ENCODE data around the gene TNFRSF8. TPM values are rescaled to one million over a fixed set of nuclear protein-coding genes. Genes with fewer than 3 reads are reported as not detected.

The TNFRSF8 gene
- total and polyA plus RNA-seq, 9 of the 15 experiments (the other 6 are each of a cell fraction or from before 2014, with no cell fraction given): 3.5 to 38.4 (median 17.1) TPM

GRCh38 chr1:12075195-12076114 is 12.4 kb downstream of the TNFRSF8 start (continued):
- no peak for TF ChIP-seq FOXJ3 (CRISPR knock-in tag; IDR thresholded peaks at IDR 0.05)
- TF ChIP-seq, protein P1, sequence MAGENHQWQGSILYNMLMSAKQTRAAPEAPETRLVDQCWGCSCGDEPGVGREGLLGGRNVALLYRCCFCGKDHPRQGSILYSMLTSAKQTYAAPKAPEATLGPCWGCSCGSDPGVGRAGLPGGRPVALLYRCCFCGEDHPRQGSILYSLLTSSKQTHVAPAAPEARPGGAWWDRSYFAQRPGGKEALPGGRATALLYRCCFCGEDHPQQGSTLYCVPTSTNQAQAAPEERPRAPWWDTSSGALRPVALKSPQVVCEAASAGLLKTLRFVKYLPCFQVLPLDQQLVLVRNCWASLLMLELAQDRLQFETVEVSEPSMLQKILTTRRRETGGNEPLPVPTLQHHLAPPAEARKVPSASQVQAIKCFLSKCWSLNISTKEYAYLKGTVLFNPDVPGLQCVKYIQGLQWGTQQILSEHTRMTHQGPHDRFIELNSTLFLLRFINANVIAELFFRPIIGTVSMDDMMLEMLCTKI (IDR thresholded peaks at IDR 0.05; ENCODE audit: partially characterized antibody): no peak
- TF ChIP-seq RERE (CRISPR knock-in tag; IDR thresholded peaks at IDR 0.05; ENCODE audit: borderline replicate concordance): no peak
- peak; percentile 99 for TF ChIP-seq SMAD4 (CRISPR knock-in tag; conservative IDR thresholded peaks at IDR 0.05)
- TF ChIP-seq ILK (tag; IDR thresholded peaks at IDR 0.05; ENCODE audit: borderline replicate concordance, low read depth): peak; percentile 91
- peak; percentile 78; the same call in 1 of the 2 replicates for TF ChIP-seq STAT5B (CRISPR knock-in tag; IDR thresholded peaks at IDR 0.05)
- TF ChIP-seq SAFB (IDR thresholded peaks at IDR 0.05; ENCODE audit: borderline replicate concordance, low read depth, low read length): no peak
- TF ChIP-seq RBM39 (optimal IDR thresholded peaks at IDR 0.05; ENCODE audit: low read depth, low read length): no peak
- TF ChIP-seq EHMT2 (IDR thresholded peaks at IDR 0.05): no peak; the same call in 1 of the 2 replicates
- TF ChIP-seq SREBF1 (IDR thresholded peaks at IDR 0.05; ENCODE audit: borderline replicate concordance, low read depth, low read length): no peak
- no peak for TF ChIP-seq SIN3B (IDR thresholded peaks at IDR 0.05; ENCODE audit: low read depth)
- peak; percentile 98 for TF ChIP-seq HOMEZ (CRISPR knock-in tag; IDR thresholded peaks at IDR 0.05)
- peak; percentile 100 for TF ChIP-seq ZNF175 (CRISPR knock-in tag; IDR thresholded peaks at IDR 0.05; ENCODE audit: low read depth)
- peak; percentile 54; the same call in 1 of the 2 replicates for TF ChIP-seq SNAPC5 (CRISPR knock-in tag; IDR thresholded peaks at IDR 0.05)
- TF ChIP-seq SETDB1 (IDR thresholded peaks at IDR 0.05; ENCODE audit: low read length): no peak
- TF ChIP-seq MYC (IDR thresholded peaks at IDR 0.05; ENCODE audit: low read depth, low read length): no peak
- TF ChIP-seq MYC (CRISPR knock-in tag; IDR thresholded peaks at IDR 0.05; ENCODE audit: borderline replicate concordance, low read depth): peak; percentile 98
- peak; percentile 54; the same call in 1 of the 2 replicates for TF ChIP-seq MTA2 (IDR thresholded peaks at IDR 0.05; ENCODE audit: low read depth)
- TF ChIP-seq HDAC8 (tag; IDR thresholded peaks at IDR 0.05): peak; percentile 99
